Gastroesophageal sphincter (tissue), 3 donors: ENCODE data around the gene TLL1.

ENCODE experiments used
- POLR2A ChIP-seq, 2 donors: fragments of 450-650 bp; IDR thresholded peaks; one replicate each; pipeline ENCODE4 v1.6.1; 2017; ENCODE audit warnings: antibody characterized with exemption in 2 of 2, mild to moderate bottlenecking in 2 of 2, moderate library complexity in 1 of 2
- TF ChIP-seq, protein P1 (sequence below), 4 experiments: fragments of 200-600 bp in 2 of 4; fragments of 450-650 bp in 2 of 4; sonication (generic) in 1 of 4; IDR thresholded peaks; one replicate each; pipeline ENCODE4 v1.5.1; 2017 to 2019; ENCODE audit warnings: antibody characterized with exemption in 4 of 4, mild to moderate bottlenecking in 2 of 4, moderate library complexity in 2 of 4

DNA sequence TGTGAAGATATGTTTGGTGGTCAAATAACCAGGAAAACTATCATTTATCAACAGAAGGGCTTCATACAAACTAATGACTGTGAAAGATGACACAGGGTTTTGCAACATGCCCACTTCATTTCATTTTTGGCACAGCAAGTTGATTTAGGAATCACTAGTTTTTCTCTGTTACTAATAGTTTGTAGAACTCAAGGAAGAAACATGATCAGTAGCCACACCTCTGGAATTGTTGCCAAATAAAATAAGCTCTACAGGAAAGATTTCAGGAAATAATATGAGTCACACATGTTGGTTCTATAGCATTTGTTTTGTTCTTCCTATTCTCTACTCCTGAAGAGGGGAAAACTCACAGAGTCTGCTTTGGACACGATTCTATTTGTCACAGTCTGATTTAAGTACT is 255.4 kb downstream of the TLL1 start:
- TF ChIP-seq POLR2A (IDR thresholded peaks at IDR 0.05), result no peak
- TF ChIP-seq, protein P1, sequence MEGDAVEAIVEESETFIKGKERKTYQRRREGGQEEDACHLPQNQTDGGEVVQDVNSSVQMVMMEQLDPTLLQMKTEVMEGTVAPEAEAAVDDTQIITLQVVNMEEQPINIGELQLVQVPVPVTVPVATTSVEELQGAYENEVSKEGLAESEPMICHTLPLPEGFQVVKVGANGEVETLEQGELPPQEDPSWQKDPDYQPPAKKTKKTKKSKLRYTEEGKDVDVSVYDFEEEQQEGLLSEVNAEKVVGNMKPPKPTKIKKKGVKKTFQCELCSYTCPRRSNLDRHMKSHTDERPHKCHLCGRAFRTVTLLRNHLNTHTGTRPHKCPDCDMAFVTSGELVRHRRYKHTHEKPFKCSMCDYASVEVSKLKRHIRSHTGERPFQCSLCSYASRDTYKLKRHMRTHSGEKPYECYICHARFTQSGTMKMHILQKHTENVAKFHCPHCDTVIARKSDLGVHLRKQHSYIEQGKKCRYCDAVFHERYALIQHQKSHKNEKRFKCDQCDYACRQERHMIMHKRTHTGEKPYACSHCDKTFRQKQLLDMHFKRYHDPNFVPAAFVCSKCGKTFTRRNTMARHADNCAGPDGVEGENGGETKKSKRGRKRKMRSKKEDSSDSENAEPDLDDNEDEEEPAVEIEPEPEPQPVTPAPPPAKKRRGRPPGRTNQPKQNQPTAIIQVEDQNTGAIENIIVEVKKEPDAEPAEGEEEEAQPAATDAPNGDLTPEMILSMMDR (IDR thresholded peaks at IDR 0.05), result no peak
